GM23338 (cell line): ENCODE measurements around the gene ARHGEF10L.

Experiments used
- CREB1 ChIP-seq: fragments of 250-450 bp; sonication (Bioruptor Pico); IDR thresholded peaks from 2 replicates; pipeline ENCODE4 v1.5.0; 2020; ENCODE audit warnings: low read depth, mild to moderate bottlenecking, moderate library complexity
- EZH2 ChIP-seq: fragments of 200-600 bp; sonication (generic); IDR thresholded peaks from one replicate; pipeline ENCODE4 v1.8.0; 2017; ENCODE audit warnings: antibody characterized with exemption, mild to moderate bottlenecking, low read depth; ENCODE audit not compliant: unreplicated experiment
- EZH2phosphoT487 ChIP-seq: fragments of 200-600 bp; sonication (generic); IDR thresholded peaks from one replicate; pipeline ENCODE4 v1.8.1; 2018; ENCODE audit warnings: antibody characterized with exemption; ENCODE audit not compliant: unreplicated experiment
- JUNB ChIP-seq: IDR thresholded peaks from one replicate; pipeline ENCODE4 v1.6.1; 2016; ENCODE audit warnings: antibody characterized with exemption; ENCODE audit not compliant: unreplicated experiment
- NANOG ChIP-seq: IDR thresholded peaks from 2 replicates; pipeline ENCODE4 v1.6.1; 2016; ENCODE audit warnings: antibody characterized with exemption, borderline replicate concordance
- POLR2AphosphoS5 ChIP-seq: IDR thresholded peaks from 2 replicates; pipeline ENCODE4 v1.6.1; 2016; ENCODE audit warnings: antibody characterized with exemption, low read depth
- REST ChIP-seq: IDR thresholded peaks from one replicate; pipeline ENCODE4 v1.6.1; 2018; ENCODE audit warnings: antibody characterized with exemption; ENCODE audit not compliant: unreplicated experiment
- STAT1 ChIP-seq: IDR thresholded peaks from one replicate; pipeline ENCODE4 v1.6.1; 2016; ENCODE audit warnings: antibody characterized with exemption; ENCODE audit not compliant: unreplicated experiment
- ZNF114 ChIP-seq: fragments of 250-450 bp; sonication (Bioruptor Pico); IDR thresholded peaks from 2 replicates; pipeline ENCODE4 v1.5.0; 2020; ENCODE audit warnings: mild to moderate bottlenecking, moderate library complexity
- ZNF331 ChIP-seq: fragments of 250-450 bp; sonication (Bioruptor Pico); IDR thresholded peaks from 2 replicates; pipeline ENCODE4 v1.5.0; 2020; ENCODE audit warnings: low read depth, mild to moderate bottlenecking, moderate library complexity
- TF ChIP-seq, protein P1 (sequence below): IDR thresholded peaks from 2 replicates; pipeline ENCODE4 v1.6.1; 2016; ENCODE audit warnings: antibody characterized with exemption
- TF ChIP-seq, protein P2 (sequence below), 2 experiments: fragments of 200-600 bp in 1 of 2; sonication (generic) in 1 of 2; conservative IDR thresholded peaks; 2 replicates each; pipeline versions ENCODE4 v1.5.1 to v1.6.1; 2016 to 2017; ENCODE audit warnings: antibody characterized with exemption in 2 of 2, low read depth in 2 of 2, mild to moderate bottlenecking in 2 of 2, moderate library complexity in 1 of 2

GRCh38 chr1:17675744-17676143, 136.2 kb downstream of the ARHGEF10L start:
- TF ChIP-seq, protein P1, sequence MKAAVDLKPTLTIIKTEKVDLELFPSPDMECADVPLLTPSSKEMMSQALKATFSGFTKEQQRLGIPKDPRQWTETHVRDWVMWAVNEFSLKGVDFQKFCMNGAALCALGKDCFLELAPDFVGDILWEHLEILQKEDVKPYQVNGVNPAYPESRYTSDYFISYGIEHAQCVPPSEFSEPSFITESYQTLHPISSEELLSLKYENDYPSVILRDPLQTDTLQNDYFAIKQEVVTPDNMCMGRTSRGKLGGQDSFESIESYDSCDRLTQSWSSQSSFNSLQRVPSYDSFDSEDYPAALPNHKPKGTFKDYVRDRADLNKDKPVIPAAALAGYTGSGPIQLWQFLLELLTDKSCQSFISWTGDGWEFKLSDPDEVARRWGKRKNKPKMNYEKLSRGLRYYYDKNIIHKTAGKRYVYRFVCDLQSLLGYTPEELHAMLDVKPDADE = no peak
- TF ChIP-seq EZH2 (no peak), ZNF331 (no peak), REST (no peak), ZNF114 (no peak), CREB1 (no peak), EZH2phosphoT487 (no peak), JUNB (no peak), POLR2AphosphoS5 (no peak), STAT1 (no peak), NANOG (no peak)
- TF ChIP-seq, protein P2, sequence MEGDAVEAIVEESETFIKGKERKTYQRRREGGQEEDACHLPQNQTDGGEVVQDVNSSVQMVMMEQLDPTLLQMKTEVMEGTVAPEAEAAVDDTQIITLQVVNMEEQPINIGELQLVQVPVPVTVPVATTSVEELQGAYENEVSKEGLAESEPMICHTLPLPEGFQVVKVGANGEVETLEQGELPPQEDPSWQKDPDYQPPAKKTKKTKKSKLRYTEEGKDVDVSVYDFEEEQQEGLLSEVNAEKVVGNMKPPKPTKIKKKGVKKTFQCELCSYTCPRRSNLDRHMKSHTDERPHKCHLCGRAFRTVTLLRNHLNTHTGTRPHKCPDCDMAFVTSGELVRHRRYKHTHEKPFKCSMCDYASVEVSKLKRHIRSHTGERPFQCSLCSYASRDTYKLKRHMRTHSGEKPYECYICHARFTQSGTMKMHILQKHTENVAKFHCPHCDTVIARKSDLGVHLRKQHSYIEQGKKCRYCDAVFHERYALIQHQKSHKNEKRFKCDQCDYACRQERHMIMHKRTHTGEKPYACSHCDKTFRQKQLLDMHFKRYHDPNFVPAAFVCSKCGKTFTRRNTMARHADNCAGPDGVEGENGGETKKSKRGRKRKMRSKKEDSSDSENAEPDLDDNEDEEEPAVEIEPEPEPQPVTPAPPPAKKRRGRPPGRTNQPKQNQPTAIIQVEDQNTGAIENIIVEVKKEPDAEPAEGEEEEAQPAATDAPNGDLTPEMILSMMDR (conservative IDR thresholded peaks at IDR 0.05; ENCODE audit: low read depth in 2 of 2) = no peak
